HG02798 (cell line): Measurements from ENCODE around the gene HECTD1.

Experiments used
- ATAC-seq: cut with Tn5 transposase; IDR thresholded peaks from one replicate; pipeline ENCODE4 v1.9.1; 2021; ENCODE audit warnings: mild to moderate bottlenecking; ENCODE audit not compliant: unreplicated experiment, poor library complexity

HECTD1 gene

DNA sequence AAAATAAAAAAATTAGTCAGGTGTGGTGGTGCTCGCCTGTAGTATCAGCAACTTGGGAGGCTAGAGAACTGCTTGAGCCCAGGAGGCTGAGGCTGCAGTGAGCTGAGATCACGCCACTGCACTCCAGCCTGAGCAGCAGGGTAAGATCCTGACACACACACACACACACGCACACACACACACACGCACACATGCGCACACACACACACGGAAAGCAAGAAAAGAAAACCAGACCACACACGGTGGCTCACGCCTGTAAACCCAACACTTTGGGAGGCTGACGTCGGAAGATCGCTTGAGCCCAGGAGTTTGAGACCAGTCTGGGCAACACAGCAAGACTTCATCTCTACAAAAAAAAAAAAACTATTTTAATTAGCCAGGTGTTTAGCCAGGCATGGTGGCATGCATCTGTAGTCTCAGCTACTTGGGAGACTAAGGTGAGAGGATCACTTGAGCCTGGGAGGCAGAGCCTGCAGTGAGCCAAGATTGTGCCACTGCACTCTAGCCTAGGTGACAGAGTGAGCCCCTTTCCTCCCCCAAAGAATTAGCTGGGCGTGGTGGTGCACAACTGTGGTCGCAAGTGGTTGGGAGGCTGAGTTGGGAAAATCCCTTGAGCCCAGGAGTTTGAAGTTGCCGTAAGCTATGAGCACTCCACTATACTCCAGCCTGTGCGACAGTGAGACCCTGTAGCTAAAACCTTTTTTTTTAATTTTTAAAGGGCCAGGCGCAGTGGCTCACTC, 44.5 kb downstream of the HECTD1 start:
- no peak for ATAC-seq

DNA sequence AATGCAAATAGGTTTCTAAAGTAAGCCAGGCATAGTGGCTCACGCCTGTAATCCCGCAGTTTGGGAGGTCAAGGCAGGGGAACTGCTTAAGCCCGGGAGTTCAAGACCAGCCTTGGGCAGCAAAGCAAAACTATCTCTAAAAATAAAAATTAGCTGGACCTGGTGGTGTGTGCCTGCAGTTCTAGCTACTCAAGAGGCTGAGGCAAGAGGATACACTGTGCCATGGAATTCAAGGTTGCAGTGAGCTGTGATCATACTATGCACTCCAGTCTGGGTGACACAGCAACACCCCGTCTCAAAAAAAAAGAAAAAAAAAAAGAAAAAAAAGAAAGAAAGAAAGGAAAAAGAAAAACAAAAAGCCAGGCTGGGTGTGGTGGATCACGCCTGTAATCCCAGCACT, 46.3 kb downstream of the HECTD1 start:
- ATAC-seq: no peak

DNA sequence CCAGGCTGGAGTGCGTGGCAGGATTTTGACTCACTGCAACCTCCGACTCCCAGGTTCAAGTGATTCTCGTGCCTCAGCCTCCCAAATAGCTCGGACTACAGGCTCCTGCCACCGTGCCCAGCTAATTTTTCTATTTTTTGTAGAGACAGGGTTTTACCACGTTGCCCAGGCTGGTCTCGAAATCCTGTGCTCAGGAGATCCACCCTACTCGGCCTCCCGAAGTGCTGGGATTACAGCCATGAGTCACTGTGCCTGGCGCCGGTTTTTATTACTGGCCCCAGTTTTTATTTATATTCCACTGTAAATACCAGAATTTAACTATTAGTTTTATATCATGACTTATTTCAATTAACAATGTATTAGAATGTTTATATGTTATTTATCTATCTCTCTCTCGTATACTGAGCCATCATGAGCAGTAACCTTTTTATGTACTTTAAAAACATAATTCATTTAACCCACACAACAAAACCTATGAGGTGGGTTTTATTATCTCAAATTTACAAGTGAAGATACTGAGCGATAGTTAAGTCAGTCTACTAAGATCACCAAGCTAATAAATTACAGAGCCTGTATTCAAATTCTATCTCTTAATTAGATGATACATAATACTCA, 47.8 kb downstream of the HECTD1 start:
- ATAC-seq: no peak

DNA sequence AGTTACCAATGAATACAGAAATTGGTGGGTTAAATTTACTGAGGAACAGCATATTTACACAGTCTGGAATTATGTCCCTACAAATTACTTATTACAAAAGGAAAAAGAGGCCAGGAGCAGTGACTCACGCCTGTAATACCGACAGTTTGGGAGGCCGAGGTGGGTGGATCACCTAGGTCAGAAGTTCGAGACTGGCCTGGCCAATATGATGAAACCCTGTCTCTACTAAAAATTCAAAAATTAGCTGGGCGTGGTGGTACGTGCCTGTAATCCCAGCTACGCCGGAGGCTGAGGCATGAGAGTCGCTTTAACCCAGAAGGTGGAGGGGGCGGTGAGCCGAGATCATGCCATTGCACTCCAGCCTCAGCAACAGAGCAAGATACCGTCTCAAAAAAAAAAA, 52.6 kb downstream of the HECTD1 start:
- no peak for ATAC-seq

DNA sequence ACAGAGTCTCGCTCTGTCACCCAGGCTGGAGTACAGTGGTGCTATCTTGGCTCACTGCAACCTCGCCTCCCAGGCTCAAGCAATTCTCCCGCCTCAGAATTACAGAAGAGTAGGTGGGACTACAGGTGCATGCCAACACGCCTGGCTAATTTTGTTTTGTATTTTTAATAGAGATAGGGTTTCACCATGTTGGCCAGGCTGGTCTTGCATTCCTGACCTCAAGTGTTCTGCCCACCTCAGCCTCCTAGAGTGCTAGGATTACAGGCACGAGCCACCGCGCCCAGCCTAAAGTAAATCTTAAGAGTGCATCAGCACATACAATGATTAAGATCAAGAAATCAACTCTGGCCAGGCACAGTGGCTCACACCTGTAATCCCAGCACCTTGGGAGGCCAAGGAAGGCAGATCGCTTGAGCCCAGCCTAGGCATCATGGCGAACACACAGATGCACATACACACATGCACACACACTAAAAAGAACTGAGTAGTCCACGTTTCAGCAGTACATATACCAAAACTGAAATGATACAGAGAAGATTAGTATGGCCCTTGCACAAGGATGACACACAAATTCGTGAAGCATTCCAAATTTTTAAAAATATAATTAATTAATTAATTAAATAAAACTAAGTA, 65.0 kb downstream of the HECTD1 start:
- ATAC-seq: no peak

DNA sequence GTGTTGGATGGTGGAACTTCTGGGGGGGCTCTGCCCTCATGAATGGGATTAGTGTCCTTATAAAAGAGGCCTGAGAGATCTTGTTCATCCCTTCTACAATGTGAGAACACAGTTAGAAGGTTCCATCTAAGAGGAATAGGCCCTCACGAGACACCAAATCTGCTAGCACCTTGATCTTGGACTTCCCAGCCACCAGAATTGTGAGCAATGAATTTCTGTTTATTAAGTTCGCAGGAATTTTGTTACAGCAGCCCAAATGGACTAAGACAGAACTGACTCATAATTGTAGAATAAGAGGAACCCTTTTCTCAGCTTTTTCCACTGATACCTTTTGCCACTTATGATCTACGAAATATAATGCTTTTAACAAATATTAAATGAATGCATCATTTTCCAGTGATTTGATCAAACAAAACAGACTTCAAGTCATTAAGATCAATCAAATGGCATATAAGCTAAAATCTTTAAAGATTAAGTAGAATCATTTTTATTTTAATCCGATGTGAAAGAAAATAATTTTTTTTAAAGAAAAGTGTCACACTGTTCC, 68.2 kb downstream of the HECTD1 start:
- no peak for ATAC-seq

DNA sequence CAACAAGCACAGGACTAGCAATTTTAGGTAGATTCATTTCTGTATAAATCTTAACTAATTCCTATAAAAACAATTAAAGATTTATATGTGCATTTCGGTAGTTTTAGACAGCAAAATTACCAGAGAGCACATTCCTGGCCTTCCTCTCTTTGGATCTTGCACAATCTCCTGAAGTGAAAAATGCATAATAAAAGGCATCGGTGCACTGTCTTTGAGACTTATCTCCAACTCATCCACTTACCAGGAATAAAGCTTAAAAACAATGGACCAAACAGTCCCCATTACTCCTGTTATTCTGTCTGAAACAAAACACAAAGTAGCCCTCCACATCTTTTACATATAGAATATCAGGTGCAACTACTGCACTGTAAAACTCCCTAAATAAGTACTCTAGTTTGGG, 69.3 kb downstream of the HECTD1 start:
- no peak for ATAC-seq

- no peak for ATAC-seq
Observed at GRCh38 chr14:31137214-31137889, 70.2 kb downstream of the HECTD1 start.

- no peak for ATAC-seq
Observed at GRCh38 chr14:31133133-31133532, 74.5 kb downstream of the HECTD1 start.

DNA sequence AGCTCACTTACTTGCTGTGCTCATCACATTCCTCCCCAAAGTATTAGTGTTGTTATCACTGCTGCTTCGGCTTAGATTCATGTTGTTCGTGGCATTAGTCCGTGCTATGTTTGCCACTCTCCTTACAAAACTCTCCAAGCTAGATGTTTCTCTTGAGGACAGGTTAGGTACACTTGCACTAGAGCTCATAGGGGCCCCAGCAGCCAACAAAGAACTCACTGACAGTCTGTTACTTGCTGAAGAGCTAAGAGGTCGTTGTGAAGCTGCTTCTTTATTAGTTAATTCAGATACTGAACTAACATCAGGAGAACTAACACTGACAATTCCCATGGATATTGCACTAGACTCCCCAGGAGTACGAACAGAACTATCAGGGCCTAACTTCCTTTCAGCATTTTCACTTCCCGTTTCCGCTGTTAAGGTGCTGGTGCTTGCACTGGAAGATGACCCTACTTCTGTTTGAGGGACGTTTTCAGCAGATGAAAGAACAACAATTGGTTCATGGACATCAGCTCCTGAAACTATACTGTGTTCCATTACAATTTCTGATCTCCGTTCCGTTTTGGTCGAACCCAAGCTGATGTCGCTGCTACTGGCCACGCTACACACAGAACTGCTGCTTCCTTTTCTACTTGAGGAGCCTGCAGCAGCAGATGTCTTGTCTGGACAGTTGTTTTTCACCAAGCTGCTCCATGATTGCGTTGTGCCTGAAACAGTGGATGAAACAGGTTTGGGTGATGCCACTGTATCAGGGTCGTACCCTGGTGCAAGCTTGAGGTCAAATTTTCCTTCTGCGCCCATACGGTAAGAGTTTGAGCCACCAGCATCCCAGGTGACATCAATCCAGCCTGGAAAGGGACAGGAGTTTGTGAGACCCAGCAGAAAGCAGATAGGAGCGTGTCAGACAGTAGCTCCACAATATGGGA, 78.7 kb downstream of the HECTD1 start:
- ATAC-seq: peak; percentile 37

GRCh38 chr14:31127690-31128089, 79.9 kb downstream of the HECTD1 start:
- peak; percentile 76 for ATAC-seq

DNA sequence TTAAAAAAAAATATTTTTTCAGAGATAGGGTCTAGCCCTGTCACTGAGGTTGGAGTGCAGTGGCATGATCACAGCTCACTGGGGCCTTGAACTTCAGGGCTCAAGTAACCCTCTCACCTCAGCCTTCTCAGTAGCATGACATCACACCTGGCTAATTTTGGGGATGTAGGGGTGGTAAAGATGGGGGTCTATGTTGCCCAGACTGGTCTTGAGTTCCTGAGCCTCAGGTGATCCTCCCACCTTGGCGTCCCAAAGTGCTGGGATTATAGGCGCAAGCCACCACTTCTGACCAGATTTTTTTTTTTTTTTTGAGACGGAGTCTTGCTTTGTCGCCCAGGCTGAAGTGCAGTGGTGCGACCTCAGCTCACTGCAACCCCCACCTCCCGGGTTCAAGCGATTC, 80.9 kb downstream of the HECTD1 start:
- ATAC-seq: no peak

GRCh38 chr14:31125231-31125630, 82.4 kb downstream of the HECTD1 start:
- ATAC-seq: no peak

GRCh38 chr14:31124197-31124596, 83.4 kb downstream of the HECTD1 start:
- no peak for ATAC-seq

- ATAC-seq: no peak
Observed at GRCh38 chr14:31122921-31123320, 84.7 kb downstream of the HECTD1 start.

- ATAC-seq: no peak
Observed at GRCh38 chr14:31122098-31122611, 85.4 kb downstream of the HECTD1 start.

GRCh38 chr14:31118892-31119291, 88.7 kb downstream of the HECTD1 start:
- no peak for ATAC-seq

DNA sequence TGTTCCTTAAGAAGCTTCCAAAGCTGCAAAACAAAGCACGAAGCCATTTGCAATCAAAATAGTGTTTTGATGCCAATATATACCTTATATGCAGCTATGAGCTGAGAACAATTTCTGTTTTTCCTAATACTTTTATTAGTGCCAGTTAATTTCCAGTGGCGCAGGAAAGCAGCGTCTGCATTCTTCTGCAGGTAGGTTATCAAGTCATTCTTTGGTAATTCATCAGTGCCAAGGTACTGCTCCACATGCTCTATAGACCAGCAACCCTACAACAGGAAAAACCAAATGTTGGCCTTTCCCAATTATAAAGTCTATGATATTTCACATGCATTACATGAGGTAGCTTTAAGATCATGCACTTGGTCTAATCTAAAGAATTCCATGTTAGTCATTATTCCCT, 93.8 kb downstream of the HECTD1 start:
- ATAC-seq: no peak

DNA sequence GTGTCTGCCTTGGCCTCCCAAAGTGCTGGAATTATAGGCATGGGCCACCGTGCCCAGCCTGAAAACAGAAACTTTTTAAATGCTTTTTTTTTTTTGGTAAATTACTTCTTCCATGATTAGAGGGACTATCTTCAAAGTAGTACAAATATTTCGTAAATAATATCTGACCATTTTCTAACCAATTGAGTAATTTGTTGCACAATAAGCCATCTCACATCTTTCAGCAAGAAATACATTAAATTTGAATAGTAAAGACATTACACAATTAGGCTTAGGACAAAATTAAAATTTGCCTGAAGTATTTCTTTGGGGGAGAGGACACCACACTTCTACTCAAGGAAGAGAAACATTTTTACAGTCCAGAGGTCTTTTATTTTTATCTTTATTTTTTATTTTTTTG, 96.7 kb downstream of the HECTD1 start:
- ATAC-seq: no peak

DNA sequence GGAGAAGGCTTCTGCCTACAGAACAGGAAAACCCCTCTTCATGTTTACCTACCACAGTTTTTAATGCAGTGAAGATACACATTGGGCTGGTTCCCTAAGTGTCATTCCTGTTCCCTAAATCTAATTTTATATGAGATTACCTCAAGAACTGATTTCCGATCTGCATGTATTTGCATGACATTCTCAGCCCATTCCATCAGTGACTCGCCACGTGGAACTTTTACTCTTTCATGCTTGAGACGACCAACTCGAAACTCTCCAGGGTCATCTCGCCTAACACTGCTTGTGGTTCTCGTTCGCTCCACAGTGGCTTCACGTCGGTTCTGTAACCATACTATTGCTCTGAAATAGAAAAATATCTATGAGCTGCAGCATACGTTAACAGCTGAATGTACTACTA, 98.3 kb downstream of the HECTD1 start:
- no peak for ATAC-seq
